HG02642 (cell line): ENCODE measurements around the gene ONECUT3.

ENCODE experiments used
- ATAC-seq: cut with Tn5 transposase; IDR thresholded peaks from one replicate; pipeline ENCODE4 v1.9.1; 2021; ENCODE audit warnings: mild to moderate bottlenecking; ENCODE audit not compliant: unreplicated experiment, poor library complexity

ONECUT3 gene

DNA sequence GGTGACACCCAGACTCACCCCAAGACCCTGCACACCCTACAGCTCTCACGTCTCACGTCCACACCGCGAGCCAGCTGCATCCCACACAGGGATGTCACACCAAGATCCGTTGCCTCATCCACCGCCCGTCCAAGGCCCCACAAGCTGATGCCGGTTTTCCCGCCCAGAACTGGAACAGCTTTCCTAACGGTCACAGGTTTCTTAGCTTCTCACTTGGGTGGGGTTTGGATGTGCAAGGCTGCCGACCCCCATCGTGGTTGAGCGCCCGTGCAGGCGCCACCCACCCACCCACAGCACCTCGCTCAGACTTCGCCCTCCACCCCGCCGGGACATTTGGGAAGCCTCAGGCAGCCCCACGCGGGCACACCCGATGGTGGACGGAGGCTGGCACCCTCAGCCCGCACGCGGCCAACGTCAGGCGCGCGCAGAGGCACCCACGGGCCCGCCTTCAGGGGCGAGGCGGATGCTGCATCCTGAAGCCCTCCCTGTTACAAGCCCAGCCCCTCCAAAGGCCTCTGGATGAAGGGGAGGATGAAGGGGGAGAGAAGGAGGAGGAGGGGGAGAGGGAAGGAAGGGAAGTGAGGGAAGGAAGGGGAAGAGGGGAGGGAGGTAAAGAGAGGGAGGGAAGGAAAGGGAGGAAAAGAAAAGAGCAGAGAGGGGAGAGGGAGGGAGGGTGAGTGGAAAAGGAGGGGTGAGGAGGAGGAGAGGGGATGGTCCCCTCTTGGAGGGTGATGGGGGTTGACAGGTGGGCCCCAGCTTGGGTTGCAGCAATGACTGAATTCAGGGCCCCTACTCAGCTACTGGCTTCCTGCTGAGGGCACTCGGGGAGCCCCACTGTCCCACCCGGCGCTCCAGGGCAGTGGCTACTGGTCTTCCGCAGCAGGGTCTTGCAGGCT, 12.8 kb downstream of the ONECUT3 start:
- no peak for ATAC-seq

DNA sequence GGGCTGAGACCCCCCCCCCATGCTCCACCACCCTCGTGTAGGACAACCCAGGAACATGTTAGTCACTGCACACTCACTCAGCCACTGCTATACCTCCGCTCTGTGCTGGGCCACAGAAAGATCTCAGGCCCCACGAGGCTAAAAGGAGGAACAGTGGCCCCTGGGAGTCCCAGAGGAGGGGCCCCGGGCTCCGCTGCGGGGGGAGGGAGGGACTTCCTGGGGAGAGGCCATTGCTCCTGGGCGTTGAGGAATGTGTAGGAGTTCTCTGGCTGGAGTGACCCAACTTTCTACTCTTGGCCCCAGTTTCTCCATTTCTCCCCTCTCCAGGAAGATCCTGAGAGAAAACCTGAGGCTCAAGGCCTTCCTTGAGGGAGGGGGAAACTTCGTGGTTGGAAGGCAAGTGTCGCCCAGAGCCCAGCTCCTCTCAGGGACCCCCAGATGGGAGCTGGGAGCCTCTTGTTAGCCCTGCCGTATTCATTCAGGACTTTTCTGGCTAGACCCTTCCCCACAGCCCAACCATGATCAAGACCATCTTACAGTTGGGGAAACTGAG, 13.6 kb downstream of the ONECUT3 start:
- ATAC-seq, result no peak

DNA sequence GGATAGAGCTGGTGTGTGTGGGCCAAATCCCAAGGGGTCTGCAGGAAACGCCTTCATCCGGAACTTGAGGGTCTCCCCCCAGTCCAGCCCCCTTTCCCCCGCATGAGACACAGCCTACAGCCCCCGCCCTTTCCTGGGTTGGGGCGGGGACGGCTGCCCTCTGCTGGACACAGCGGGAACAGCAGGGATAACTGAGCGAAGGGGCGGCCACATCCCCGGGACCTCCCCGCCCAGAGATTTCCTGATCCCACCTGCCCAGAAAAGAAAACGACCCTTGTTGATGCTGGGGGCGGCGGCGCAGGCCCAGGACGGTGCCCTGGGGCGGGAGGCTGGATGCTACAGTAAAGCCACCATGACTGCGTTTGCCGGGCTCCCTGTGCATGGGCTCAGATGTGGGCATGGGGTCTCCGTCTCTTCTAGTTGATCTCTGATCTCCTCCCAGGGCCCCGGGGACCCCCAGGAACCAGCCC, 14.2 kb downstream of the ONECUT3 start:
- ATAC-seq, result no peak

DNA sequence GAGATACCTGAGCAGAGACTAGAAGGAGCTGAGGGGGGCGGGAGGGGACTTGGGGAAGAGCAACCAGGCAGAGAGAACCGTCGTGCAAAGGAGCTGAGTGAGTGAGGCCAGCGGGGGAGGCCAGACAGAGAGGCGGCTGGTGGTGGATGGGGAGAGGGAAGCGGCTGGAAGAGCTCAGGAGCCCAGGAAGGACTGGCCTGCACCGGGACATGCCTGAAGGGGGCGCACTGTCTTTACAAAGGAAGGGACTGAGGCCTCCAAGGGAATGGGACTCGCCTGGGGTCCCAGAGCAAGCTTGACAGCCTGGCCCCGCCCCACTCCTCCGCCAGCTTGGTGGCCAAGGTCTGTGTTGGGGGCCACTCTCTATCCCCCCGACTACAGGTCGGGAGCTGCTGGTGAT, 14.9 kb downstream of the ONECUT3 start:
- no peak for ATAC-seq

DNA sequence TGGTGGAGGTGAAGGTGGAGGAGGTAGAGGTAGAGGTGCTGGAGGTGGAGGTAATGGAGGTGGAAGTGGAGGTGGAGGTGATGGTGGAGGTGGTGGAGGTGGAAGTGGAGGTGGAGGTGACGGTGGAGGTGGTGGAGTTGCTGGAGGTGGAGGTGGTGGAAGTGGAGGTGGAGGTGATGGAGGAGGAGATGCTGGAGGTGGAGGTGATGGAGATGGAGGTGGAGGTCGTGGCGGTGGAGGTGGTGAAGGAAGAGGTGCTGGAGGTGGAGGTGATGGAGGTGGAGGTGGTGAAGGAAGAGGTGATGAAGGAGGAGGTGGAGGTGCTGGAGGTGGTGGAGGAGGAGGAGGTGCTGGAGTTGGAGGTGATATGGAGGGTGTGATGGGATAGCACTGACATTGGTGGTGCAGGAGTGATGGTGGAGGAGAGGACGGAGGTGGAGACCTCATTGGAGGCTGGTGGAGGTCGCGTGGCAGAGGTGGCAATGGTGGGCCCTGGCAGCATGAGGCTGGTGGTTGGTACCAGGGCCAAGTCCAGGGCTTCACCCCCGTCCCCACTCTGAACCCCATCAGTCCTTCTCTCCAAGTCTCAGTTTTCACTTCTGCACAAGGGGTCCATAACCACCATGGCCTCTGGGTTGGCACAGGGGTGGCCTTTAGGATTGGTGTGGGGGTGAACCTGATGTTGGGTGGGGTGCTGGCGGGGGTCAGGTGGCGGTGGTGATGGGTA, 15.8 kb downstream of the ONECUT3 start:
- ATAC-seq, result no peak

DNA sequence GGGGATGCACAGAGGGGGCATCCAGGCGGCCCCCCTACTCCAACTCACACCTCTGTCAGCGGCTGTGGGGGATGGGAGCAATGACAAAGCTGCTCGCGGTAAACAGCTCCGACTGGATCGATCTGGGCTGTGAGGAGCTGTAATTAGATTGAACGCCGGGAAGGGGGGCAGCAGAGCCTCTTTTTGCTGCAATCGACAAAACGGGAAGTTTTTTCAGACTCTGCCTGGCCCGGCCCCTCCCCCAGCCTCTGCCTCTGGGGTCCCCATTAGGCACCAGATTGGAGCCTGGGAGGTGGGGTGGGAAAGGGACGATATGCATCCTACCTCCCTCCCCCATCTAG, 16.3 kb downstream of the ONECUT3 start:
- no peak for ATAC-seq

DNA sequence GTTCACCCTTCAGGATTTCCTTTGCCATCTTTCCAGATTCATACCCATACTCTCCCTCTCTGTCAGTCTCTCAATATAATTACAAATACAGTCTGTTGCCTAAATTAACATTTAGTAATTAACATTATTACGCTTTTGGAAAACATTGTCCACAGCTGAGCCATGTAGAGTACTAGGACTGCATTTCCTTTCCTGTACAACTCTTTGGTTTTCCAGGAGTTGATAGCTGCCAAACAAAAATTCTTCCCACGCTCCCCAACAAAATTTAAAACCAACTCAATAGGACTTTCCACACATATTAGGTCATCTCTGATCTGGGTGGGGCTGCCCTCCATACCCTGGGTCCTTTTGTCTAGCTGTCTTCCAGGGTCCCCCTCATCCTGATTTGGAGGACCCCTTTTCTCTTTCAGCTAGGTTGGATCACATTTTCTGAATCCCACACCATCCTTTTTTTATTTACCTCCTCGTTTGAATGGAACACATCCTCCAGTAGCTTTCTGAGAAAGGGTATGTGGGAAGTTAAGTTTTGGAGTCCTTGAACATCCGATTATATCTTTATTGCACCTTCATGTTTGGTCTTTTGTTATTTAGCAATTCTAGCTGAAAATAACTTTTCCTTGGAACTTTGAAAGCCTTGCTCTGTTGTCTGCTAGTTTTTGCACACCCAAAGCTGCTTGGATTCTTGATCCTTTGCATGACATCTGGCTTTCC, 17.7 kb downstream of the ONECUT3 start:
- ATAC-seq, result no peak

DNA sequence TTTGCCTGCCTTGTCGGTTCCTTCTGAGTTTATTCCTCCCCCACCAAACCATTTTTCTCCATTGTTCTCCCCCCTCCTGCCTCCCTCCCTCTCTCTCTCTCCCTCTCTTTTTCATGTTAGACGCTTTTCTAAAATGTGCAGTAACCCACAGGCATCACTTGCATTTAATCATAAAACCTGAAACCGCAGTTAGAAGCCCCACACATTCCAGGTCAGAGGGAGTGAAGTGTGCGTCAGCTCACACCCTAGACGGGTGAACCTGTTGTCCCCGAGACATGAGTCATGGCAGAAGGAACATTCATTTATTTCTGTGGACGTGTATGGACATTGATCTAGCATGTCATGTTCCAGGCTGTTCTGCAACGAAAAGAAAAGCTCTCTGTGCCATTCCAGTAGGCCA, 19.9 kb downstream of the ONECUT3 start:
- ATAC-seq, result no peak

DNA sequence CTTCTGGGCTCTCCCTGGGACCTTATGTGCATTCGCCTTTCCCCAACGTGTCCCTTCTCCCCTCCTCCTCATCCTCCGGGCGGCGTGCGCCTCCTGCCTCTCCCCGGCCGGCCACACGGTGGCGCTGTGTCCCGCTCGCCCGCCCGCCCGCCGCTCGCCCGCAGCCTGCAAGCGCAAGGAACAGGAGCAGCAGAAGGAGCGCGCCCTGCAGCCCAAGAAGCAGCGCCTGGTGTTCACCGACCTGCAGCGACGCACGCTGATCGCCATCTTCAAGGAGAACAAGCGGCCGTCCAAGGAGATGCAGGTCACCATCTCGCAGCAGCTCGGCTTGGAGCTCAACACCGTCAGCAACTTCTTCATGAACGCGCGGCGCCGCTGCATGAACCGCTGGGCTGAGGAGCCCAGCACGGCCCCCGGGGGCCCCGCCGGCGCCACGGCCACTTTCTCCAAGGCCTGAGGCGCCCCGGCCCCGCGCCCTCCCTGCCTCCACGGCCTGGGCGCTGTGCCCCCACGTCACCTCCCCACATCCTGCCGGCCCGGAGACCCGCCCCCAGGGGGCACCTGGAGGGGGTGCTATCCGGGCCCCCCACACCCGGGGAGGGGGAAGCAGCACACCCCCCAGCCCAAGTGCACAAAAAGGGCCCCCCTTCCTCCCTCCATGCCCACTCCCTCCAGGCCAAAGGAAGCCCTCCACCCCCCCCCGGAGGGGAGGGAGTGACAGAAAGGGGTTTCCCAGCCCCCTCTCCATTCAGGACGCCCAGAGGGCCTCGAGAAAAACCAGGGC, 21.9 kb downstream of the ONECUT3 start:
- no peak for ATAC-seq

DNA sequence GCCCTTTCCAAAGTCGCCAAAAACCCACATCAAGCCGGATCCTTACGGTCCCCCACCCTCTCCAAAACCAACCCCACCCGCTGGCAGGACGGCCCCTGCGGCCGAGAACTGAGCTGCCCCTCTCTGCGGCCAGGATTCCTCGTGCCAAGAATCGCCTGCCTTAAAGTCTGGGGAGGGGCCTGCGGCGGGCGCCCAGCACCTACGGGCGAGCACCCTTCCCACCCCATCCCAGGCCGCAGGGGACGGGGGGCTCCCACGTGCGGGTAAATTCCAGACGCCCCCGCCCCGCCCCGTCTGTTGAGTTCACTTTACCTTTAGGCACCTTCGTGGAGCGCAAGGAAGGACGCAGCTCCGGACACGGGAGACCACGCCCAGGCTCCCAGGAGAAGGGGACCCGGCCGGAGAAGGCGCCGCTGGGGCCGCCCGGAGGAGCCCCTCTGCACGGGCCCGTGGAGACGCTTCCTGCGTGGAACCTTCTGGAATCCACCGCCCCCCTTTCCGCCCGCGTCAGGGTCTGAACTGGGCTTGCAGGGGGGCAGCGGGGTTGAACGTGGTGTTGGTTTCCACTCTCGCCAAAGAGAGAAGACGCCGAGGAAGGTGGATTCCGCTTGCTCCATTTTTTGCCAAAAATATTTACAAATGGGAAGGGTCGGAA, 22.8 kb downstream of the ONECUT3 start:
- ATAC-seq, result no peak

DNA sequence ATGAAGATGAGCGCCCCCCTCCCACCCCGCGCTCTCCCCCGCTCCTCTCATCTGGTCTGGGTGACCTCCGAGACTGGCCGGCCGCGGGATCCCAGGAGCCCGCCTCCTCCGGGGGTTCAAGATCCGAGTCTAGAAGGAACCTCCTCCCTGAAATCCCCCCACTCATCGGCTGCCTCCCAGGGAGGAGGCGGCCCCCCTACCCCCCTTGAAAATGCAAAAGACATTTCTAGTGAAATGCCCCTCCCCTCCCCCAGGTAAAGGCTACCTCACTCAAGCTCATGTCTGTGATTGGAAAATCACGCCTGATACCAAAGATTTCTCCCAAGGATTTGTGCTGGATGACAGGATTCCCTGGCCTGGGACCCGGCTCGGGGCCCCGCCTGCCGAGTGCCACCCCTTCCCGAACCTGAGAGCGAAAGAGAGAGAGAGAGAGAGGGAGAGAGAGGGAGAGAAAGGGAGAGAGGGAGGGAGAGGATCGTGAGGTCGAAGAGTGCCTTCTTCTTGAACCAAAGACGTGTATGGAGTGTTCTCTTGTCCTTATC, 23.4 kb downstream of the ONECUT3 start:
- no peak for ATAC-seq

DNA sequence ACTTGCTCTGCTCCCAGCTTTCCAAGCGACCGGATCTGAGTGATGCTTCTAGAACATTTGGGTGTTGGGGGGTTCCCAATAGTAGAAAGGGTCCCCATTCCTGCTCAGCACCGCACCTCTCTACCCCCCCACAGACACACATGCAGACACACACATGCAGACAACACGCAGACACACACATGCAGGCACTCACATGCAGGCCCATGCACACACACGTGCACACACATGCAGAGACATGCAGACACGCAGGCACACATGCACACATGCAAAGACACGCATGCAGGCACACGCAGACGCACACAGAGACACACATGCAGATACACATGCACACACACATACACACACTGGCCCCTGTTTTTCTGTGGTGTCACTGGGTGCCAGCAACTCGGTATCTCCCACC, 23.8 kb downstream of the ONECUT3 start:
- no peak for ATAC-seq

DNA sequence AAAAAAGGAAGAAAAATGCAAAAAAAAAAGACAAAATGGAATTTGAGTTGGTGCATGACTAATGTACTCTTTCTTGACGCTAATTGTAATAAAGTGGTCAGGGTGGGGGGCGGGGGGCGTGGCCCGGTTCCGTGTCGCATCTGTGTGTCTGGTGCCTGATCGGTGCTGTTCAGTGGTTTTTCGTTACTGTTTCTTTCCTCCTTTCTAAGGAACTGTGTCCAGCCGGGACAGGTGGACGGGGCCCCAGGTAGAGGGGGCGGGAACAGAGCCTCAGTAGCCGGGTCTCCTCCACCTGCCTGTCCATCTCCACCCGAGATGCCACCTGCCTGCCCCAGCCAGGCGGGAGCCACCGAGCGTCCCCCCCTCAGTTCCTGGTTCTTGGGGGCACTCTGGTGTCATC, 26.3 kb downstream of the ONECUT3 start:
- no peak for ATAC-seq

DNA sequence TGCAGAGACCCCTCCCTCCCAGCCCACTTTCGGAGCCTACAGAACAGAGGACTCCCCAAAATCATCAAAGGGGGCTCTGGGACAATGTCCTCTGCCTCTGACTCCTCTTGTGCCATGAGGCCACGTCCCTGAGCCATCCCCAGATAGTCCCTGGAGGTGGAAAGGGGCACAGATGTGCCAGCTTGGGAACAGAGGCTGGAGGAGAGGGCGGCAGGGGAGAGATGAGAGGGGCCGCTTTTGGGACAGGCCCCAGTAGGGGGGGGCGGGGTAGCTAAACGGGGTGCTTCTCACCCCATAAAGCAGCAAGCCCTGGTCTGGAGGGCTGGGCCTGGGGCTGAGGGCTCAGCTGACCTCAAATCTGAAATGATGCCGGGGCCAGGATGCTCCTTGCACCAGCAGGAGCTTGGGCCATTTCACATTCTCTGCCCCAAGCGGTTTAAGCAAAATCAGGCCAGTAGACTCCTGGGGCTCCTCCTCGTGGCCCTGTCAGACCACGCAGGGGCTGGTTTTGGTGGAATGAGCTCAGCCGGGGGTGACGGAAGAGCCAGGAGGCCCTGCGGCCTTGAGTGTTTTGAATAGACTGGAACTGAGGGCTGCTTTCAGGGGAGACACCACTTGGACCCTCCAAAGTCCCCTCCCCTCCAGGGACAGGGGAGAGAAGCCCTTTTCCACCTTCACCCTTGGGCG, 27.1 kb downstream of the ONECUT3 start:
- no peak for ATAC-seq

DNA sequence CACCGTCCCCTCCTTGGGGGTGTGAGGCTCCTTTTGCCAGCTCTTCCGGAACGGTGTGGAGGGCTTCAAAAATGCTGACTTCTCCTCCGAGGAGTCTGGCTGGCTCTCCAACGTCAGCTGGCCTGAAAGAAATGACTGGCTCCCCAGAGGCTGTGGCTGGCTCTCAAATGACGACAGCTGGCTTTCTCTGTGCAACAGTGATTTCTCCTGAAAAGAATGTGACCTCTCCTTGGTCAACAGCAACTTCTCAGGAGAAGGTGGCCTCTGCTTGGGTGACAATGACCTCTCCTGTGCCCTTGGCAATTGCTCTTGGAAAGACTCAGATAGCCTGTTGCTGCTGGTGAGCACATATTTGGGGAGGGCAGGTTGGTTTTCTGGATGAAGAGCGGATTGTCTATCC, 29.2 kb downstream of the ONECUT3 start:
- ATAC-seq, result no peak

DNA sequence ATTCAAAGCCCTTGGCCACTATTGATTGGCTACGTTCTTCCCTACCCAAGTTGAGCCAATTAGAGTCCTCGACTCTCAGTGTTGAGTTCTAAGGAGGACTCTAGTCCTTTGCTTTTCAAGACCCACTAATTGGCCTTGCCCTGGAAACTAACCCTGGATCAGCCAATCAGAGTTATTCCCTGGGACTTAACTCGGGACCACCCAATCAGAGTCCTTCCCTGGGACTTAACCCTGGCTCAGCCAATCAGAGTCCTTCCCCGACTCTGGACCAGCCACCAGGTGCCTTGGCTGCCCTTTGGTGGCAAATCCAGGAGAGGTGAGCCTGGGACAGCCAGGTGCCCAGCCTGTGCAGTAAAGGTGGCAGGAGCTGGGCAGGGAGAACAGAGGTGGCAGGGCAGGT, 30.0 kb downstream of the ONECUT3 start:
- ATAC-seq, result no peak

DNA sequence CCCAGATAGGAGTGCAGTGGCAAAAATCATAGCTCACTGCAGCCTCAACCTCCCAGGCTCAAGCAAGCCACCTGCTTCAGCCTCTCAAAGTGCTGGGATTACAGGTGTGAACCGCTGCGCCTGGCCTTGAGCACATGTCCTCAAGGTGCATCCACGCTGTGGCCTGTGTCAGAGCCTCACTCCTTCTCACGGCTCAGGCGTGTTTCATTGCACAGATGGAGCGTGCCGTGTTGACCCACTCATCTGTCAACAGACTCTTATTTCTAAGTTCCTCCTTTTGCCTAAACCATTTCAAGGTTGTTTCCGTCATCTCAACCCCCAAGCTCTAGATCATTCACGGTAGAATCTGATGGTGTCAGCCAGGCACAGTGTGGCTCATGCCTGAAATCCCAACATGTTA, 30.6 kb downstream of the ONECUT3 start:
- no peak for ATAC-seq

DNA sequence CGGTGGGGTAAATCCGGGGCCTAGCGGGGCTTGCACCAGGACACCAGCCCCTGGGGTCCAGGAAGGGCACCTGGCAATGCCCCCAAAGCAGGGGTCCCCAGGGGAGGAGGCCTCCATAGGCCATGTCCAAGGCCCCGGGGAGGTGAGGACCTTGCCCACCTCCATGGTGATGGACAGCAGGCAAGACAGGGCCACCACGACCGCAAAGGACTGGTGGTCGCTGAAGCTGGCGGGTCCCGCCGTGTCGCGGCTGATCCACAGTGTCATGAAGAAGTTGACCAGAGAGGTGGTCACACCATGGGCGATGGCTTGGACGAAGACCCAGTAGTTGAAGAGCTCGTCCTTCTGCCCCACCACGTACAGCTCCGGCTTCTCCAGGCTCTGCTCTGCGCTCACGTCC, 32.0 kb downstream of the ONECUT3 start:
- no peak for ATAC-seq

DNA sequence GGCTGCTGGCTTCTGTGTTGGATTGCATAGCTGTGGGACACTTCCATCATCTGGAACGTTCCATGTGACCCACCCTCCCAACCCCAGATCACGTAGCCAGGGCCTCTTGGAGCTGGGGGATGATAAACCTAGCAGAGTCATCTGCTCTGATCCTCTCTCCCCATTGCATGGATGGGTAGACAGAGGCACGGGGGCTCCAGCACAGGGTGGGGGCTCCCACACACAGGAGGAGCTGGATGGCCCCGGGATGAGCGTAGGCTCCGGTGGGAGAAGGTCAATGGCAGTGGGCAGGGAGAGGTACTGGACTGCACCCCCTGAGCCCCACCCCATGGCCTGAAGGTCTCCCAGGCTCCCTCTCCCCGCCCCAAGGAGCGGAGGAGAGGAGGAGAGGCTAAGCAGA, 33.4 kb downstream of the ONECUT3 start:
- no peak for ATAC-seq
